Body of pancreas (tissue), 4 donors: ENCODE measurements around the gene SP6.

Source experiments
- CTCF ChIP-seq, 7 experiments: fragments of 450-650 bp in 4 of 7; fragments of 200-600 bp in 3 of 7; sonication (generic) in 3 of 7; IDR thresholded peaks; one replicate each; pipeline ENCODE4 v1.5.1; 2016 to 2019; ENCODE audit warnings: antibody characterized with exemption in 7 of 7
- POLR2A ChIP-seq, 3 donors: fragments of 450-650 bp; IDR thresholded peaks; one replicate each; pipeline ENCODE4 v1.6.1; 2016; ENCODE audit warnings: antibody characterized with exemption in 3 of 3, mild to moderate bottlenecking in 2 of 3

GRCh38 chr17:47822785-47823184 is 28.2 kb downstream of the SP6 start:
- TF ChIP-seq CTCF (IDR thresholded peaks at IDR 0.05) (no peak), POLR2A (IDR thresholded peaks at IDR 0.05) (no peak)
